ENCODE data around the gene RIT2.

RIT2 gene

GRCh38 chr18:42959528-42959927 is 156.0 kb downstream of the RIT2 start:
- H3K27ac ChIP-seq (ENCODE audit: low read depth, low read length), result no peak overlapping the region
- 0 out of 2 replicates have a peak, but pooled peaks cover 6% of the 10 kb centered on the region for H3K4me1 ChIP-seq (ENCODE audit: insufficient read depth, low read length)
- no peak overlapping the region for H3K9ac ChIP-seq (ENCODE audit: low read depth, low read length)
- H3K27me3 ChIP-seq (ENCODE audit: insufficient read depth, low read length), result no peaks in the 10 kb centered on the region
- H3K9me3 ChIP-seq (ENCODE audit: insufficient read depth, low read depth, low read length), result no peaks in the 10 kb centered on the region
- H3K36me3 ChIP-seq (ENCODE audit: insufficient read depth, low read length), result no peaks in the 10 kb centered on the region
- H3K4me3 ChIP-seq (ENCODE audit: low read length), result no peak overlapping the region
- 100% methylated on average over 2 of the region's 2 CpGs for WGBS

- H3K9ac ChIP-seq (ENCODE audit: low read depth, low read length), result no peak overlapping the region
- no peaks in the 10 kb centered on the region for H3K9me3 ChIP-seq (ENCODE audit: insufficient read depth, low read depth, low read length)
- H3K27ac ChIP-seq (ENCODE audit: low read depth, low read length), result no peak overlapping the region
- no peaks in the 10 kb centered on the region for H3K36me3 ChIP-seq (ENCODE audit: insufficient read depth, low read length)
- H3K27me3 ChIP-seq (ENCODE audit: insufficient read depth, low read length), result no peaks in the 10 kb centered on the region
- no peak overlapping the region for H3K4me3 ChIP-seq (ENCODE audit: low read length)
- 0 out of 2 replicates have a peak, but pooled peaks cover 6% of the 10 kb centered on the region for H3K4me1 ChIP-seq (ENCODE audit: insufficient read depth, low read length)
- WGBS, result 95% methylated on average over 4 of the region's 4 CpGs
These were observed 157.1 kb downstream of the RIT2 start for GRCh38 chr18:42958353-42958752.

GRCh38 chr18:42956287-42956686 is 159.2 kb downstream of the RIT2 start:
- no peaks in the 10 kb centered on the region for H3K27me3 ChIP-seq (ENCODE audit: insufficient read depth, low read length)
- no peaks in the 10 kb centered on the region for H3K9me3 ChIP-seq (ENCODE audit: insufficient read depth, low read depth, low read length)
- H3K9ac ChIP-seq (ENCODE audit: low read depth, low read length), result no peak overlapping the region
- H3K27ac ChIP-seq (ENCODE audit: low read depth, low read length), result no peak overlapping the region
- no peak overlapping the region for H3K4me3 ChIP-seq (ENCODE audit: low read length)
- 96% methylated on average over 3 of the region's 3 CpGs for WGBS
- no peaks in the 10 kb centered on the region for H3K36me3 ChIP-seq (ENCODE audit: insufficient read depth, low read length)
- H3K4me1 ChIP-seq (ENCODE audit: insufficient read depth, low read length), result no peaks in the 10 kb centered on the region

- no peak overlapping the region for H3K27ac ChIP-seq (ENCODE audit: low read depth, low read length)
- no peaks in the 10 kb centered on the region for H3K4me1 ChIP-seq (ENCODE audit: insufficient read depth, low read length)
- H3K9ac ChIP-seq (ENCODE audit: low read depth, low read length), result no peak overlapping the region
- no peak overlapping the region for H3K4me3 ChIP-seq (ENCODE audit: low read length)
- H3K9me3 ChIP-seq (ENCODE audit: insufficient read depth, low read depth, low read length), result no peaks in the 10 kb centered on the region
- 96% methylated on average over 1 of the region's 1 CpG for WGBS
- no peaks in the 10 kb centered on the region for H3K36me3 ChIP-seq (ENCODE audit: insufficient read depth, low read length)
- no peaks in the 10 kb centered on the region for H3K27me3 ChIP-seq (ENCODE audit: insufficient read depth, low read length)
These were observed 160.6 kb downstream of the RIT2 start for GRCh38 chr18:42954887-42955286.

- Histone ChIP-seq H3K27ac (ENCODE audit: low read depth, low read length) (no peak overlapping the region), H3K4me3 (ENCODE audit: low read length) (no peak overlapping the region), H3K9ac (ENCODE audit: low read depth, low read length) (no peak overlapping the region), H3K4me1 (ENCODE audit: insufficient read depth, low read length) (no peaks in the 10 kb centered on the region), H3K27me3 (ENCODE audit: insufficient read depth, low read length) (no peaks in the 10 kb centered on the region), H3K36me3 (ENCODE audit: insufficient read depth, low read length) (no peaks in the 10 kb centered on the region), H3K9me3 (ENCODE audit: insufficient read depth, low read depth, low read length) (no peaks in the 10 kb centered on the region)
- 100% methylated on average over 1 of the region's 1 CpG for WGBS
These were observed 162.2 kb downstream of the RIT2 start for GRCh38 chr18:42953306-42953705.

GRCh38 chr18:42950732-42951131 is 164.8 kb downstream of the RIT2 start:
- no peak overlapping the region for H3K27ac ChIP-seq (ENCODE audit: low read depth, low read length)
- no peaks in the 10 kb centered on the region for H3K4me1 ChIP-seq (ENCODE audit: insufficient read depth, low read length)

GRCh38 chr18:42948831-42949230 is 166.7 kb downstream of the RIT2 start:
- no peaks in the 10 kb centered on the region for H3K27me3 ChIP-seq (ENCODE audit: insufficient read depth, low read length)
- H3K4me3 ChIP-seq (ENCODE audit: low read length), result no peak overlapping the region
- no peaks in the 10 kb centered on the region for H3K36me3 ChIP-seq (ENCODE audit: insufficient read depth, low read length)
- 84% methylated on average over 1 of the region's 1 CpG for WGBS
- H3K9ac ChIP-seq (ENCODE audit: low read depth, low read length), result no peak overlapping the region
- no peak overlapping the region for H3K27ac ChIP-seq (ENCODE audit: low read depth, low read length)
- H3K4me1 ChIP-seq (ENCODE audit: insufficient read depth, low read length), result no peaks in the 10 kb centered on the region
- H3K9me3 ChIP-seq (ENCODE audit: insufficient read depth, low read depth, low read length), result no peaks in the 10 kb centered on the region

More at GRCh38 chr18:42950732-42951131, 164.8 kb downstream of the RIT2 start:
- Histone ChIP-seq H3K36me3 (ENCODE audit: insufficient read depth, low read length) (no peaks in the 10 kb centered on the region), H3K9me3 (ENCODE audit: insufficient read depth, low read depth, low read length) (no peaks in the 10 kb centered on the region), H3K4me3 (ENCODE audit: low read length) (no peak overlapping the region), H3K27me3 (ENCODE audit: insufficient read depth, low read length) (no peaks in the 10 kb centered on the region), H3K9ac (ENCODE audit: low read depth, low read length) (no peak overlapping the region)

GRCh38 chr18:42941860-42942259 is 173.6 kb downstream of the RIT2 start:
- no peak overlapping the region for H3K27ac ChIP-seq (ENCODE audit: low read depth, low read length)
- H3K4me1 ChIP-seq (ENCODE audit: insufficient read depth, low read length), result peaks cover 15% of the 10 kb centered on the region
- WGBS, result 100% methylated on average over 2 of the region's 2 CpGs
- no peaks in the 10 kb centered on the region for H3K36me3 ChIP-seq (ENCODE audit: insufficient read depth, low read length)
- peaks cover 3% of the 10 kb centered on the region; the same call in 1 of the 2 replicates for H3K9me3 ChIP-seq (ENCODE audit: insufficient read depth, low read depth, low read length)
- H3K9ac ChIP-seq (ENCODE audit: low read depth, low read length), result no peak overlapping the region
- H3K4me3 ChIP-seq (ENCODE audit: low read length), result no peak overlapping the region
- no peaks in the 10 kb centered on the region for H3K27me3 ChIP-seq (ENCODE audit: insufficient read depth, low read length)

- peaks cover 15% of the 10 kb centered on the region for H3K4me1 ChIP-seq (ENCODE audit: insufficient read depth, low read length)
- no peak overlapping the region for H3K9ac ChIP-seq (ENCODE audit: low read depth, low read length)
- H3K4me3 ChIP-seq (ENCODE audit: low read length), result no peak overlapping the region
- no peaks in the 10 kb centered on the region for H3K27me3 ChIP-seq (ENCODE audit: insufficient read depth, low read length)
- no peaks in the 10 kb centered on the region for H3K36me3 ChIP-seq (ENCODE audit: insufficient read depth, low read length)
- H3K27ac ChIP-seq (ENCODE audit: low read depth, low read length), result no peak overlapping the region
- peaks cover 3% of the 10 kb centered on the region; the same call in 1 of the 2 replicates for H3K9me3 ChIP-seq (ENCODE audit: insufficient read depth, low read depth, low read length)
- 78% methylated on average over 2 of the region's 2 CpGs for WGBS
These were observed 174.5 kb downstream of the RIT2 start for GRCh38 chr18:42941021-42941420.

- Histone ChIP-seq H3K9me3 (ENCODE audit: insufficient read depth, low read depth, low read length) (no peaks in the 10 kb centered on the region), H3K36me3 (ENCODE audit: insufficient read depth, low read length) (no peaks in the 10 kb centered on the region), H3K27me3 (ENCODE audit: insufficient read depth, low read length) (no peaks in the 10 kb centered on the region), H3K9ac (ENCODE audit: low read depth, low read length) (no peak overlapping the region), H3K4me1 (ENCODE audit: insufficient read depth, low read length) (peaks cover 15% of the 10 kb centered on the region), H3K4me3 (ENCODE audit: low read length) (no peak overlapping the region), H3K27ac (ENCODE audit: low read depth, low read length) (no peak overlapping the region)
- WGBS, result 100% methylated on average over 1 of the region's 2 CpGs
These were observed 178.0 kb downstream of the RIT2 start for GRCh38 chr18:42937436-42937835.

GRCh38 chr18:42936289-42936688 is 179.2 kb downstream of the RIT2 start:
- Histone ChIP-seq H3K27ac (ENCODE audit: low read depth, low read length) (no peak overlapping the region), H3K4me1 (ENCODE audit: insufficient read depth, low read length) (peaks cover 15% of the 10 kb centered on the region), H3K4me3 (ENCODE audit: low read length) (no peak overlapping the region), H3K36me3 (ENCODE audit: insufficient read depth, low read length) (no peaks in the 10 kb centered on the region), H3K9me3 (ENCODE audit: insufficient read depth, low read depth, low read length) (no peaks in the 10 kb centered on the region), H3K9ac (ENCODE audit: low read depth, low read length) (no peak overlapping the region), H3K27me3 (ENCODE audit: insufficient read depth, low read length) (no peaks in the 10 kb centered on the region)
- 50% methylated on average over 2 of the region's 2 CpGs for WGBS

- Histone ChIP-seq H3K27me3 (ENCODE audit: insufficient read depth, low read length) (no peaks in the 10 kb centered on the region), H3K36me3 (ENCODE audit: insufficient read depth, low read length) (no peaks in the 10 kb centered on the region), H3K4me1 (ENCODE audit: insufficient read depth, low read length) (no peaks in the 10 kb centered on the region), H3K9ac (ENCODE audit: low read depth, low read length) (no peak overlapping the region), H3K4me3 (ENCODE audit: low read length) (no peak overlapping the region), H3K9me3 (ENCODE audit: insufficient read depth, low read depth, low read length) (no peaks in the 10 kb centered on the region), H3K27ac (ENCODE audit: low read depth, low read length) (no peak overlapping the region)
- 90% methylated on average over 3 of the region's 3 CpGs for WGBS
These were observed 184.0 kb downstream of the RIT2 start for GRCh38 chr18:42931491-42931890.

Data from HUES64 (cell line).